Esophagus (tissue), 2 donors: Measurements from ENCODE around the gene DPP8. TPM values are rescaled to one million over a fixed set of nuclear protein-coding genes. Genes with fewer than 3 reads are reported as not detected.

ENCODE experiments used
- H3K27ac ChIP-seq, 2 donors: one replicate each; pipeline ENCODE4 v1.5.1; 2013; ENCODE audit warnings: low read depth in 2 of 2, mild to moderate bottlenecking in 2 of 2, inconsistent platforms in 1 of 2, low read length in 1 of 2, moderate library complexity in 1 of 2
- H3K27me3 ChIP-seq, 2 donors: one replicate each; pipeline ENCODE4 v1.6.1; 2013; ENCODE audit warnings: low read length in 2 of 2, control low read depth in 1 of 2, mild to moderate bottlenecking in 1 of 2; ENCODE audit not compliant: insufficient read depth in 2 of 2, control insufficient read depth in 1 of 2
- H3K36me3 ChIP-seq, 2 donors: one replicate each; pipeline ENCODE4 v1.6.1; 2013; ENCODE audit warnings: low read length in 1 of 2; ENCODE audit not compliant: control insufficient read depth in 2 of 2, insufficient read depth in 2 of 2
- H3K4me1 ChIP-seq, 2 donors: one replicate each; pipeline ENCODE4 v1.6.1; 2013; ENCODE audit warnings: low read length in 1 of 2; ENCODE audit not compliant: control insufficient read depth in 2 of 2, insufficient read depth in 2 of 2
- H3K4me3 ChIP-seq, 2 donors: one replicate each; pipeline ENCODE4 v1.5.1; 2013; ENCODE audit warnings: low read length in 2 of 2, mild to moderate bottlenecking in 2 of 2, low read depth in 1 of 2, moderate library complexity in 1 of 2
- H3K9me3 ChIP-seq, 2 donors: one replicate each; pipeline ENCODE4 v1.6.1; 2013; ENCODE audit warnings: mild to moderate bottlenecking in 2 of 2, low read depth in 1 of 2, low read length in 1 of 2, moderate library complexity in 1 of 2; ENCODE audit not compliant: control insufficient read depth in 2 of 2, insufficient read depth in 1 of 2
- WGBS, 2 donors: extraction: QIAGEN DNeasy Blood & Tissue Kit; methylation state at CpG; one replicate each; pipeline ENCODE4 v1.1.7; 2013; 5-methylcytosine and 5-hydroxymethylcytosine counted together
- polyA plus RNA-seq, 2 donors: library from polyadenylated mRNA; stranded (reverse); fragments of 200-250 nt; gene quantifications; one replicate each; pipeline ENCODE4 v1.2.3, GENCODE V29; 2013
- donor health status: healthy with polysubstance abuse.
- donor health status: Bipolar disorder and iron deficiency.

Gene DPP8
- polyA plus RNA-seq, 2 donors: 5.6 to 6.4 TPM

DNA sequence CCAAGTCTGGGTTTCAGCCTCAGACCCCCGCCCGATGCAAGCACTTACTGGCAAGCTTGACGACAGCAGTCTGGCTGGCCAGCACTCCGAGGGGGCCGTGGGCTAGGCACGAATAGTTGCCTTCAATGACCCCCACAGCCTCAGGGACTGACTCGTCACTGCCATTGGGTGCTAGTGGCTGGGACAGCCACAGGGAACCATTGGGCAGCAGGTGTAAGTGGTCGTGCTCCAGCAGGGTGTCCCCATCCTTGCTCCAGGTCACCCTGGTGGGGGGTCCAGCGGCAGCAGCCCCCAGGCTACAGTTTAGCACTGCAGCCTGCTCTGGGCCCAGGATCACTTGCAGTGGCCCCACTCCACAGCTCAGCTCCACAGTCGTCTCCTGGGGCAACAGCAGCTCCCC, 106.5 kb downstream of the DPP8 start:
- Histone ChIP-seq H3K9me3 (no peaks in the 10 kb centered on the region), H3K27ac (no peak overlapping the region), H3K36me3 (no peaks in the 10 kb centered on the region), H3K4me3 (no peak overlapping the region), H3K4me1 (no peaks in the 10 kb centered on the region), H3K27me3 (no peaks in the 10 kb centered on the region)
- 73 to 77% methylated on average over 10 of the region's 10 CpGs for WGBS, 2 donors

GRCh38 chr15:65410036-65410435, 107.5 kb downstream of the DPP8 start:
- H3K4me1 ChIP-seq: no peaks in the 10 kb centered on the region
- WGBS, 2 donors: 76 to 81% methylated on average over 11 of the region's 11 CpGs
- H3K27me3 ChIP-seq: no peaks in the 10 kb centered on the region
- H3K4me3 ChIP-seq: no peak overlapping the region
- H3K9me3 ChIP-seq: no peaks in the 10 kb centered on the region
- H3K27ac ChIP-seq: no peak overlapping the region
- H3K36me3 ChIP-seq: no peaks in the 10 kb centered on the region

GRCh38 chr15:65409036-65409631, 108.4 kb downstream of the DPP8 start:
- Histone ChIP-seq H3K9me3 (no peaks in the 10 kb centered on the region), H3K36me3 (no peaks in the 10 kb centered on the region), H3K4me1 (no peaks in the 10 kb centered on the region), H3K27me3 (no peaks in the 10 kb centered on the region), H3K4me3 (no peak overlapping the region), H3K27ac (no peak overlapping the region)
- WGBS, 2 donors: 75 to 76% methylated on average over 7 of the region's 7 CpGs

GRCh38 chr15:65408324-65409035, 109.0 kb downstream of the DPP8 start:
- Histone ChIP-seq H3K4me1 (no peaks in the 10 kb centered on the region), H3K27ac (no peak overlapping the region)
- WGBS, 2 donors: 65 to 67% methylated on average over 7 of the region's 7 CpGs

DNA sequence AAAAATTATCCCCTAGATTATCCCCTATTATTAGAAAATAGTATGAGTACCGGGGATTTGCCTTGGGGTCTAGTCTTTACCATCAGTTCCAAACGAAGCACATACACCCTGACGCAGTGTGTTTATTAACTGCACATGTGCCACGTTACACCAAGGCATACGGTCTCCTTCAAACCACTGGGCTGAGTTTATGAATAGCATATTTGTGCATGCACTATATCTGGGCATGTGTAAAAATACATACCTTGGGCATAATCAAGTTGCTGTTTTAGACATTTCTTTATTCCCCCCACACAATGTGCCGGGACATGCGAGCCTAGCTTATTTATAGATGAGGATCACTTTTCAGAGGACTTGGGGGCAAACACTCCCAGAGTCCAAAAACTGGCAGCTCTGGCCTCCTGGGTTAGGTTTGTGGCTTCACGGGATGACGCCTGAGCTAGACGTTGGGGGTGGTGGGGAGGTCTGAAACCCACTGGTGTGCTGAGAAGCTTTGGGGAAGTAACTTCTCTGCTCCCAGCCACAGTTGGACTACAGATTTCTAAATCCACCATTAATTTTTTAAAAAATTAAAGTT, 111.0 kb downstream of the DPP8 start:
- no peaks in the 10 kb centered on the region for H3K36me3 ChIP-seq
- no peaks in the 10 kb centered on the region for H3K27me3 ChIP-seq
- 68 to 76% methylated on average over 10 of the region's 10 CpGs for whole genome bisulfite sequencing, 2 donors
- no peaks in the 10 kb centered on the region for H3K9me3 ChIP-seq
- H3K27ac ChIP-seq: no peak overlapping the region
- H3K4me1 ChIP-seq: no peaks in the 10 kb centered on the region
- H3K4me3 ChIP-seq: no peak overlapping the region

More at GRCh38 chr15:65408324-65409035, 109.0 kb downstream of the DPP8 start:
- H3K4me3 ChIP-seq: no peak overlapping the region
- H3K27me3 ChIP-seq: no peaks in the 10 kb centered on the region
- H3K9me3 ChIP-seq: no peaks in the 10 kb centered on the region
- no peaks in the 10 kb centered on the region for H3K36me3 ChIP-seq

GRCh38 chr15:65405791-65406423, 111.6 kb downstream of the DPP8 start:
- WGBS, 2 donors: 74 to 83% methylated on average over 7 of the region's 7 CpGs
- H3K27me3 ChIP-seq: no peaks in the 10 kb centered on the region
- no peak overlapping the region for H3K4me3 ChIP-seq
- H3K4me1 ChIP-seq: no peaks in the 10 kb centered on the region
- no peaks in the 10 kb centered on the region for H3K9me3 ChIP-seq
- no peaks in the 10 kb centered on the region for H3K36me3 ChIP-seq
- no peak overlapping the region for H3K27ac ChIP-seq

DNA sequence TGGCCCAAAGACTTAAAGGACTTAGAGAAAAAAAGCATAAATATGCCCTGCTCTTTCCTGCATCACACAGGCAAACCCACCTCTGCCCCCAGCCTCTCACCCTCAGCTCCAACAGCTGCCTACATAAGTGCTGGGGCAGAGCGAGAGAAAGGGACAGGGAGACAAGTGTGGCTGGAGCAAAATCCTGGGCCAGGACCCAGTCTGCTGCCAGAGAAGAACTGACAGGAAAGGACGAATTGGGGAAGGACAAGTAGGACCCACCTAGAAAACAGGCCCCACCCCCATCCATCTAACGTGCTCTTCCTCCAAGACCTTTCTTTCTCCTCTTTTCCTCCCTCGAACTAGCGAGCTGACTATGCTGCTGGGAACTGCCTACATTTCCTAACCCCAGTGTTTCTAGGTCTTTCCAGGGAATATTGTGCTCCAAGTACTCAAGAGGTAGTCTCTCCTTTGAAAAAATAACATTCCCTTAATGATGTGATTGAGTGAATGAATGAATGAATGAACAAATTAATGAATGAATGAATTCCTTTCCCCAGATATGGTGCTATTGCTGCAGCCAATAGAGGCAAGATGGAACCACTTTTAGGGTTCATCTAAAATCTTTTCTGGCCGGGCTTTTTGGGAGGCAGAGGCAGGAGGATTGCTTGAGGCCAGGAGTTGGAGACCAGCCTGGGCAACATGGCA, 113.2 kb downstream of the DPP8 start:
- Histone ChIP-seq H3K36me3 (no peaks in the 10 kb centered on the region), H3K4me3 (no peak overlapping the region), H3K27ac (no peak overlapping the region), H3K9me3 (no peaks in the 10 kb centered on the region), H3K27me3 (no peaks in the 10 kb centered on the region), H3K4me1 (no peaks in the 10 kb centered on the region)
- 79 to 81% methylated on average over 6 of the region's 6 CpGs for WGBS, 2 donors

GRCh38 chr15:65402961-65403360, 114.5 kb downstream of the DPP8 start:
- Histone ChIP-seq H3K4me3 (no peak overlapping the region), H3K4me1 (no peaks in the 10 kb centered on the region), H3K27ac (no peak overlapping the region), H3K9me3 (no peaks in the 10 kb centered on the region), H3K27me3 (no peaks in the 10 kb centered on the region), H3K36me3 (no peaks in the 10 kb centered on the region)
- WGBS, 2 donors: 80% methylated on average over 4 of the region's 4 CpGs

- no peak overlapping the region for H3K27ac ChIP-seq
- H3K4me1 ChIP-seq: peaks cover 0 to 1% of the 10 kb centered on the region in 2 donors
- H3K4me3 ChIP-seq: no peak overlapping the region
- peaks cover 0 to 2% of the 10 kb centered on the region in 2 donors for H3K27me3 ChIP-seq
- no peaks in the 10 kb centered on the region for H3K9me3 ChIP-seq
- WGBS, 2 donors: 88 to 91% methylated on average over 8 of the region's 8 CpGs
- no peaks in the 10 kb centered on the region for H3K36me3 ChIP-seq
Observed at GRCh38 chr15:65401611-65402240, 115.8 kb downstream of the DPP8 start.
